MG63 (cell line): ENCODE data around the gene ST6GALNAC2. TPM values are rescaled to one million over a fixed set of nuclear protein-coding genes. Genes with fewer than 3 reads are reported as not detected.

Experiments used
- DNase-seq: peaks from one replicate; pipeline ENCODE4 v3.0.0-alpha.2; 2020
- H3K27me3 ChIP-seq: fragments of 250-450 bp; sonication (Bioruptor Pico); 2 replicates; pipeline ENCODE4 v1.5.1; 2020; ENCODE audit warnings: mild to moderate bottlenecking, moderate library complexity
- H3K36me3 ChIP-seq: fragments of 250-450 bp; sonication (Bioruptor Pico); 2 replicates; pipeline ENCODE4 v1.5.1; 2020; ENCODE audit warnings: mild to moderate bottlenecking, moderate library complexity
- H3K4me3 ChIP-seq: fragments of 250-450 bp; sonication (Bioruptor Pico); 2 replicates; pipeline ENCODE4 v1.5.1; 2020; ENCODE audit warnings: mild to moderate bottlenecking, moderate library complexity
- H3K9me3 ChIP-seq: fragments of 250-450 bp; sonication (Bioruptor Pico); 2 replicates; pipeline ENCODE4 v1.5.1; 2020; ENCODE audit warnings: mild to moderate bottlenecking, moderate library complexity
- total RNA-seq: library from RNA; depleted of rRNA; stranded (reverse); fragments of >200 nt; shearing (Covaris generic); gene quantifications from 2 replicates; pipeline ENCODE4 v1.2.3, GENCODE V29; 2014; ENCODE audit warnings: low replicate concordance; rRNA removed

Gene ST6GALNAC2
- total RNA-seq, 1 experiment from 2014 or later, result 0.30 TPM

GRCh38 chr17:76517638-76518038, 68.0 kb downstream of the ST6GALNAC2 start:
- Histone ChIP-seq H3K27me3 (no peaks in the 10 kb centered on the region), H3K36me3 (no peaks in the 10 kb centered on the region), H3K4me3 (no peak overlapping the region), H3K9me3 (no peaks in the 10 kb centered on the region)
- no peak for DNase-seq

Other genes with a start within 250 kb of the ST6GALNAC2 start
- 64.7 and 72.1 TPM in 2 replicates for gene PRPSAP1, start 231.9 kb downstream of the ST6GALNAC2 start, total RNA-seq
- gene SPHK1, start 201.3 kb downstream of the ST6GALNAC2 start, total RNA-seq, result 17.7 and 25.1 TPM in 2 replicates
- 19.7 and 32.7 TPM in 2 replicates for gene UBE2O, start 132.7 kb downstream of the ST6GALNAC2 start, total RNA-seq
- gene AANAT, start 118.3 kb downstream of the ST6GALNAC2 start, total RNA-seq, result not detected in 2 replicates
- gene RHBDF2, start 84.4 kb downstream of the ST6GALNAC2 start, total RNA-seq, result 5.9 and 20.9 TPM in 2 replicates
- 7.6 and 14.0 TPM in 2 replicates for gene CYGB, start 48.2 kb downstream of the ST6GALNAC2 start, total RNA-seq
- 1.2 TPM in 1 of 2 replicates, not detected in the other for gene PRCD, start 45.8 kb downstream of the ST6GALNAC2 start, total RNA-seq
- not detected in 2 replicates for gene ST6GALNAC1, start 57.9 kb upstream of the ST6GALNAC2 start, total RNA-seq
- gene MXRA7, start 125.1 kb upstream of the ST6GALNAC2 start, total RNA-seq, result 53.8 and 65.4 TPM in 2 replicates
- gene JMJD6, start 140.7 kb upstream of the ST6GALNAC2 start, total RNA-seq, result 28.2 and 55.1 TPM in 2 replicates
- gene METTL23, start 141.0 kb upstream of the ST6GALNAC2 start, total RNA-seq, result 44.4 and 44.9 TPM in 2 replicates
- 292 and 619 TPM in 2 replicates for gene SRSF2, start 151.5 kb upstream of the ST6GALNAC2 start, total RNA-seq
- 23.8 and 24.9 TPM in 2 replicates for gene MFSD11, start 152.3 kb upstream of the ST6GALNAC2 start, total RNA-seq